Ectodermal cell (in vitro differentiated cells): ENCODE results near the gene PGF.

Source experiments
- H3K27ac ChIP-seq: 2 replicates; pipeline ENCODE4 v1.7.0; 2013; ENCODE audit warnings: mild to moderate bottlenecking, low read depth, low read length; ENCODE audit not compliant: insufficient read depth, poor library complexity, severe bottlenecking
- H3K27me3 ChIP-seq: 2 replicates; pipeline ENCODE4 v1.7.0; 2013; ENCODE audit warnings: mild to moderate bottlenecking, low read length; ENCODE audit not compliant: insufficient read depth, control insufficient read depth, poor library complexity, severe bottlenecking
- H3K36me3 ChIP-seq: one replicate; pipeline ENCODE4 v1.7.0; 2013; ENCODE audit warnings: low read length; ENCODE audit not compliant: control insufficient read depth, insufficient read depth
- H3K4me1 ChIP-seq: one replicate; pipeline ENCODE4 v1.7.0; 2013; ENCODE audit warnings: low read length; ENCODE audit not compliant: control insufficient read depth, insufficient read depth
- H3K4me3 ChIP-seq: 2 replicates; pipeline ENCODE4 v1.7.0; 2013; ENCODE audit warnings: low read depth, low read length, control low read depth; ENCODE audit not compliant: insufficient read depth
- H3K9me3 ChIP-seq: 2 replicates; pipeline ENCODE4 v1.7.0; 2013; ENCODE audit warnings: mild to moderate bottlenecking, low read length, moderate library complexity; ENCODE audit not compliant: control insufficient read depth
- WGBS, 2 experiments: methylation state at CpG; one replicate each; pipeline ENCODE4 v1.1.7; 2013; ENCODE audit warnings: missing lambda C conversion rate in 2 of 2; 5-methylcytosine and 5-hydroxymethylcytosine counted together

PGF gene

GRCh38 chr14:74979029-74979428 is 23.6 kb upstream of the PGF start:
- Histone ChIP-seq H3K27me3 (peaks cover 22% of the 10 kb centered on the region), H3K9me3 (no peaks in the 10 kb centered on the region), H3K27ac (no peak overlapping the region), H3K4me3 (no peak overlapping the region), H3K4me1 (peaks cover 52% of the 10 kb centered on the region), H3K36me3 (no peaks in the 10 kb centered on the region)
- WGBS, 2 experiments: 78 to 84% methylated on average over 4 of the region's 4 CpGs

GRCh38 chr14:74978416-74978947 is 23.1 kb upstream of the PGF start:
- H3K27ac ChIP-seq: no peak overlapping the region
- peaks cover 22% of the 10 kb centered on the region for H3K27me3 ChIP-seq
- H3K36me3 ChIP-seq: no peaks in the 10 kb centered on the region
- H3K4me3 ChIP-seq: no peak overlapping the region
- H3K4me1 ChIP-seq: peaks cover 57% of the 10 kb centered on the region
- 39 to 47% methylated on average over 11 of the region's 11 CpGs for WGBS, 2 experiments
- H3K9me3 ChIP-seq: no peaks in the 10 kb centered on the region

DNA sequence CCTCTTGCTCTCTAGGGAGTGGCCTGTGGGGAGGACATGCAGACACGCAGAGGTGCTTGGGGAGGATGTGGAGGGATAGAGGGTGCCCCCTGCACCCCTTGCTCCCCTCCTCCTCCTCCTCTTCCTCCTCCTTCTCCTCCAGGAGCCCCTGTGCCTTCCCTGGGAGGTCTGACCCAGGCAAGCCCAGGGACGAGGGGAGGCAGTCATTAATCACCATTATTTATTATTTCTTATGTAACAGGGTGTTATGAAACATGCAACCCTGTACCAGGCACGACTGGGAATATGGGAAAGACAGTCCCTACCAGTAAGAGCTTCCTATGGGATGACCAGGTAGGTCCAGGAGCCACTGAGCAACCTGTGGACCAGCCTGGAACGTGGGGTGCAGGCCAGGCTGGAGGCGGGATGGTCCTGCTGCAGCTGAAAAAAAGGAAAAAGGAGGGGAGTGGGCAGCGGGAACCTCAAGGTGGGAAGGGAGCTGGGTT is 22.5 kb upstream of the PGF start:
- Histone ChIP-seq H3K27me3 (peaks cover 22% of the 10 kb centered on the region), H3K4me3 (no peak overlapping the region), H3K4me1 (peaks cover 63% of the 10 kb centered on the region), H3K36me3 (no peaks in the 10 kb centered on the region), H3K9me3 (no peaks in the 10 kb centered on the region), H3K27ac (no peak overlapping the region)
- 73 to 77% methylated on average over 4 of the region's 6 CpGs for WGBS, 2 experiments

DNA sequence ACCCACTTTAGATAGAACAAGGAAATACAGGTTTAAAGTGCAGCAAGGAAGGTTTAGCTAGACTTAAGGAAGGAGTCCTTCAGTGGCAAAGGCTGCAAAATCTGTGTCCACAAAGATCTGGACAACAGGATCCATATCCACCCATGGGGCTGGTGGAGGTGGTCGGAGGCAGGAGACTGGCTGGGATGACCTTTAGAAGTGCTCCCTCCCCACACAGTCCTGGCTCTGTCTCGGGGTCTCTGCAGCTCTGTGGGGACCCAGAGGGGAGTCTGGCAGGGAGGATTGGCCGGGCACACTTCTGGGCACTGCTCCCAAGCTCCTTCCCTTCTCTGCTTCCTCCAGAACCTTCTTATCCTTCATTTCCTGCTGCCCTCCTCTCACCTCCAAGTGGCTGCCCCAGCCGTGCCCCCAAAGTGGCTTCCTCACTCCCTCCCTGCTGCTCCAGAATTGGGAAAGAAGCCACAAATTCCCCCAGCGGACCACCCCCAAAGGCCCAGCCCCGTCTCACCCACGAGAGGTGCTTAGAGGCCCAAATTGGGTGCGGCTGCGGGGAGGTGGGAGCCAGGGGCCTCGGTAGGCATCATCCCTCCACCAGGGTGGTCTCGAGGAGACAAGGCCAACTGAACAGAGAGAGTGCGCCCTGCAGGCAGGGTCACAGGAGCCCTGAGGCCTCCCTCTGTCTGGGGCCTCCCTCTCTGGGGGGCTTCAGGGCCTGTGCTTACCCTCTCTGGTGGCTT is 21.9 kb upstream of the PGF start:
- Histone ChIP-seq H3K27me3 (peaks cover 20% of the 10 kb centered on the region), H3K27ac (no peak overlapping the region), H3K4me1 (peaks cover 63% of the 10 kb centered on the region), H3K36me3 (no peaks in the 10 kb centered on the region), H3K9me3 (no peaks in the 10 kb centered on the region), H3K4me3 (no peak overlapping the region)
- 93 to 95% methylated on average over 12 of the region's 12 CpGs for WGBS, 2 experiments

DNA sequence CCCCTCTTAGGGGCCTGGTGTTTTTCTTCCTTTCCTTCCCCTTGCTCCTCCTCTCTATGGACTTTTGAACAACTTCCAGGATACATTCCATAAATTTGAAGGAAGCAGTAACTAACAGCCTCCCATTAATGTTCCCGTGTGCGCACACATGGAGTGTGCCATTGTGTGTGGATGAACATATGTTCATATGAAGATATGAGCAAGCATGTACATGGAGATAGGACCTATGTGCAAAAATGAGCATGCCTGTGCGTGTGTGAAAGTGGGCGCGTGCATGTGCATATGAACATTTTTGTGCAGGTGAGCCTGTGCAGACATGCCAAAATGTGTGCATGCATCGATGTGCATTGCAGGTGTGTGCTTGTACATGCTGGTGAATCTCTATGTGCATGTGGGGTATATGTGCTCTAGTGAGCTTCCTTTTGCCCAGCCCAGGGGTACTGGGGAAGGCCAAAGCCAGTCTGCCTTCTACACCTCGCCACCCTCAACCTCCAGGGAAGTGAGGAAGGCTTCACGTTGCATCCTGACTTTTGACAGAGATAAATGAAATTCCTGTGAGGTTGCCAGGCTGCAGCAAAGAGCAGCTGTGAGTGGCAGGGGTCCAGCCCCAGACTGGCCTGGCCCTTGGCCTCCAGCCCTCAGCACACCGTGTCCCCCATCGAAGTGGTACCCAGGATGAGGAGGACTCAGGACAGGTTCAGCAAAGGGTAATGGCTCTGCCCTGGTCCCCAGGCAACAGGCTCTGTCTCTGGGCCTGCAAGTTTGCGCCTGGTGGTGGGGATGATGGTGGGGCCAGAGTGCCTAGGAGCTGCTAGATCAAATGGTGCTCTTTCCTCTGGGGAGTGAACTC is 21.1 kb upstream of the PGF start:
- H3K36me3 ChIP-seq: no peaks in the 10 kb centered on the region
- no peaks in the 10 kb centered on the region for H3K9me3 ChIP-seq
- H3K27ac ChIP-seq: no peak overlapping the region
- H3K27me3 ChIP-seq: peaks cover 12% of the 10 kb centered on the region
- H3K4me3 ChIP-seq: no peak overlapping the region
- H3K4me1 ChIP-seq: peaks cover 61% of the 10 kb centered on the region
- WGBS, 2 experiments: 90 to 93% methylated on average over 11 of the region's 11 CpGs

GRCh38 chr14:74975059-74975810 is 19.8 kb upstream of the PGF start:
- no peak overlapping the region for H3K4me3 ChIP-seq
- H3K27me3 ChIP-seq: peaks cover 10% of the 10 kb centered on the region
- peak overlapping the region; percentile 54 for H3K27ac ChIP-seq
- H3K9me3 ChIP-seq: no peaks in the 10 kb centered on the region
- H3K4me1 ChIP-seq: peaks cover 49% of the 10 kb centered on the region
- no peaks in the 10 kb centered on the region for H3K36me3 ChIP-seq
- WGBS, 2 experiments: 86 to 87% methylated on average over 12 of the region's 12 CpGs

- H3K4me1 ChIP-seq: peaks cover 41% of the 10 kb centered on the region
- peaks cover 10% of the 10 kb centered on the region for H3K27me3 ChIP-seq
- 52 to 60% methylated on average over 15 of the region's 15 CpGs for WGBS, 2 experiments
- no peak overlapping the region for H3K4me3 ChIP-seq
- H3K27ac ChIP-seq: peak overlapping the region; percentile 54
- no peaks in the 10 kb centered on the region for H3K36me3 ChIP-seq
- no peaks in the 10 kb centered on the region for H3K9me3 ChIP-seq
Observed at GRCh38 chr14:74974364-74975058, 19.1 kb upstream of the PGF start.

DNA sequence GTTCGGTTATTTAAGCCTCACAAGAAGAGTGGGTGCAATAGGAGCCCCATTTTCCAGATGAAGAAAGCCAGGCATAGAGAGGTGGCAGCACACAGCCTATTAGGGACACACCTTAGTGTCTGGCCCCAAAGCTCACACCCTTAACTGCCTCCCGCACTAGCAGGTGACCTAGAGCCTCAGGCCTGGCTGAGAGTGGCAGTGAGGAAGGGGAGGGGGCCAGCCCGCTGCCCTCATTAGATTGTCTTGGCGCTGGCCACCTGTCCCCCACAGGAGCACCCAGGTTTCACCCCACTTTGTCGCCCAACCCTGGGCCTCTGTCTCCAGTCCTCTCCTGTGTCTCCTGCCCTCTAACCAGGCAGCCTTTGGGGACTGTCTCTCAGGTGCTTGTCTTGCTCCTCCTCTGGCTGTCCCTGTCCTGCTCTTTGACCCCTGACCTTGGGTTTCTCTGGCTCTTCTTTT is 18.5 kb upstream of the PGF start:
- Histone ChIP-seq H3K4me3 (no peak overlapping the region), H3K4me1 (peaks cover 36% of the 10 kb centered on the region), H3K27me3 (peaks cover 10% of the 10 kb centered on the region), H3K36me3 (no peaks in the 10 kb centered on the region), H3K27ac (no peak overlapping the region), H3K9me3 (no peaks in the 10 kb centered on the region)
- 83 to 92% methylated on average over 5 of the region's 5 CpGs for WGBS, 2 experiments

DNA sequence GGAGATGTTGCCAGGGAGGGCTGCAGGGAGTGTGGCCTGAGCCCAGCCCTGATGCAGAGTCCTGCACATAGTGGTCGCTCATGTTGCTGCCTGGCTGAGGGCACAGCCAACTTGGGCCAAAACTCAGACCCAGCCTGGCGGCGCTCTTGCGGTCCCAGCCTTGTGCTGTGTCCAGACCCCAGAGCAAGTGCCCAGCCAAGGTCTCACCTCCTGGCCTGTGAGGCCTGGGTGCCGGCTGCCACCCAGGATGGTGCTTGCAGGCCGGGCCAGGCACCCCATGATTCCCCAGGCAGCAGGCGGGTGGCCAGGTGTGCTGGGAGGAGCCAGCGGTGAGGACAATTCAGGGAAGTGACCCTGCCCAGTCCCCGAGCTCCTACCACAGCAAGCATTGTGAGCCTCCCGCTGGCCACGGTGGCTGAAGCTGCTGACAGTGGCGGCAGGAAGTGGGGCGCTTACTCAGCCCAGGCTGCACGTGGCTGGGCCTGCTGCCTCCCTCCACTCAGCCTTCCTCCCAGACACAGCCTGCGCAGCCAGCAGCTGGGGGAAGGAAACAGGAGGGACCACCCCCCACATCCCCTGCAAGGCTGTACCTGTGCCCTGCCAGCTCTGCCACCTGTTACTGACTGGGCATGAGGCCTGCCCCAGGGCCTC is 17.7 kb upstream of the PGF start:
- peaks cover 10% of the 10 kb centered on the region for H3K27me3 ChIP-seq
- WGBS, 2 experiments: 87% methylated on average over 15 of the region's 15 CpGs
- no peak overlapping the region for H3K4me3 ChIP-seq
- H3K4me1 ChIP-seq: peaks cover 28% of the 10 kb centered on the region
- H3K9me3 ChIP-seq: no peaks in the 10 kb centered on the region
- no peak overlapping the region for H3K27ac ChIP-seq
- no peaks in the 10 kb centered on the region for H3K36me3 ChIP-seq
